ENCODE results near the gene CD151.

The CD151 gene

DNA sequence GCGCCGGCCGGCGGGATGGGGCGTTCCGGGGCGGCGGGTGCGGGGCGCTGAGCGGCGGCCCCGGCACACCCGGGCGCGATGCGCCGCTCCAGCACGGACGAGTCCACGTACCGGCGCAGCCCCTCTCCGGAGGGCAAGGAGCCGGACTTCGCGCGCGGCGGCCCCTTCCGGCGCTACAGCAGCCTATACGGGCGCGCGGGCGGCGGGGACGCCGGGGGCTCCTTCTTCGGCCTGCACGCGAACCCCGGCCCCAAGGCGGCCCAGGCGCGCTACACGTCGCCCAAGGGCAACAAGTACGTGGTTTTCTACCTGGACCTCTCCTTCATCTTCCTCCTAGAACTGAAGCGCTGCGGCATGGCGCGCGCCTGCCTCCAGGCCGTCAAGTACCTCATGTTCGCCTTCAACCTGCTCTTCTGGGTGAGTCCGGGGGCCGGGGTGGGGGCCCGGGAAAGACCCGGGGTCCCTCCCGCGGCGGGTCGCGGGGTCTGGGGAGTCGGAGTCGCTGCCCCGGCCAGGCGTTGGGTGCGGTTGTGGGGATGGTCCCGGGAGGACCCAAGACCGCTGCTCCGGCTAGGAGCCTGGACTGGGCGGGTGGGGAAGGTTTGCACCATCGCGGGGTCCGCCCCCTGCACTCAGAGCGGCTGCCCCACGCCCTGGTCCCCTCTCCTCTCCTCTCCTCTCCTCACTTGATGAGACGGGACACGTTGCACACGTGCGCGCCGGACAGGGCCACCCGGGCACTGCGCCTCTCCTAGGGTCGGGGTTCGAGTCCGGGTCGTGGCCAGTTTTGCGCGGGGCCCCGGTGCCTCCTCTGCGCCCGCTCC, 17.4 kb downstream of the CD151 start:
- no peak for DNase-seq (ENCODE audit: insufficient read length)
- no peak for FAIRE-seq
- TF ChIP-seq POLR2AphosphoS5 (IDR thresholded peaks at IDR 0.05; ENCODE audit: low read depth, low read length), result no peak
- TF ChIP-seq TAF1 (IDR thresholded peaks at IDR 0.05; ENCODE audit: borderline replicate concordance, low read depth, low read length), result no peak
- no peak for TF ChIP-seq POLR2A (IDR thresholded peaks at IDR 0.05; ENCODE audit: low read depth, low read length)

GRCh38 chr11:850775-851763, 18.3 kb downstream of the CD151 start:
- TF ChIP-seq TAF1 (IDR thresholded peaks at IDR 0.05; ENCODE audit: borderline replicate concordance, low read depth, low read length) (no peak), POLR2A (IDR thresholded peaks at IDR 0.05; ENCODE audit: low read depth, low read length) (no peak), POLR2AphosphoS5 (IDR thresholded peaks at IDR 0.05; ENCODE audit: low read depth, low read length) (no peak)
- DNase-seq (ENCODE audit: insufficient read length) (no peak), FAIRE-seq (no peak)

- DNase-seq (ENCODE audit: insufficient read length), result no peak
- FAIRE-seq, result no peak
- TF ChIP-seq POLR2A (IDR thresholded peaks at IDR 0.05; ENCODE audit: low read depth, low read length), result no peak
- TF ChIP-seq TAF1 (IDR thresholded peaks at IDR 0.05; ENCODE audit: borderline replicate concordance, low read depth, low read length), result no peak
These were observed 20.0 kb downstream of the CD151 start for GRCh38 chr11:852762-853161.

- FAIRE-seq (no peak), DNase-seq (ENCODE audit: insufficient read length) (no peak)
- TF ChIP-seq POLR2A (IDR thresholded peaks at IDR 0.05; ENCODE audit: low read depth, low read length) (no peak), POLR2AphosphoS5 (IDR thresholded peaks at IDR 0.05; ENCODE audit: low read depth, low read length) (no peak), TAF1 (IDR thresholded peaks at IDR 0.05; ENCODE audit: borderline replicate concordance, low read depth, low read length) (no peak)
These were observed 21.1 kb downstream of the CD151 start for GRCh38 chr11:853682-854448.

DNA sequence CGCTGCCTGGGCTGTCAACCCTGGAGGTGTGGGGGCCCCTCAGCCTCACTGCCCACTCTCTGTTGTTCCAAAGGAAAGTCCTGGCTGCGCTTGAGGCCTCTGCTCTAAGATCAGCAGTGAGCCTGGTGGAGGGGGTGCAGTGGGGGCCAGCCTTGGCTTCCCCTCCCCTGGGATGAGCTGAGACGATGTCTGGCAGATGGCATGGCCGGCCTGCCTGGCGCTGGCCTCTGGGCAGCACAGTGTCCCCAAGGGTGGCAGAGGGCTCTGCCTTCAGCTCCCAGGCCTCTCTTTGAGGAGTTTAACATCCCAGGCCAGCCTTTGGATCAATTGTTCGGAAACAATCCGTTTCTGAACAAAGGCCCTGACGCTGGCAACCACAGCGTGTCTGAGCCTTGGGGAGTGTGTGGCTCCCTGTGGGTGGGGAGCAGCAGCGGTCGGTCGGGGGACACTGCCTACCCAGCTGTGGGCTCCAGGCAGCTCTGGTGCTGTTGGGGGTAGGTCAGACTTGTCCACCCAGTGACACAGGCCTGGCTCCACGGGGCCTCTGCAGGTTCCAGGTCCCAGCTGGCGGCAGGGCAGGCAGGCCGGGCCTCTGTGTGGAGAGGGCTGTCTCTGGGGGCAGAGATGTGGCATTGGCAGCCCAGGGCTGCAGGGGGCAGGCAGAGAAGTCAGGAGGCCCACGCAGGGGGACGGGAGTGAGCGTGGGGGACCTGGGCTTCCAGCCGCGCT, 22.0 kb downstream of the CD151 start:
- FAIRE-seq, result no peak
- TF ChIP-seq POLR2A (IDR thresholded peaks at IDR 0.05; ENCODE audit: low read depth, low read length) (no peak), TAF1 (IDR thresholded peaks at IDR 0.05; ENCODE audit: borderline replicate concordance, low read depth, low read length) (no peak), POLR2AphosphoS5 (IDR thresholded peaks at IDR 0.05; ENCODE audit: low read depth, low read length) (no peak)
- DNase-seq (ENCODE audit: insufficient read length), result no peak

DNA sequence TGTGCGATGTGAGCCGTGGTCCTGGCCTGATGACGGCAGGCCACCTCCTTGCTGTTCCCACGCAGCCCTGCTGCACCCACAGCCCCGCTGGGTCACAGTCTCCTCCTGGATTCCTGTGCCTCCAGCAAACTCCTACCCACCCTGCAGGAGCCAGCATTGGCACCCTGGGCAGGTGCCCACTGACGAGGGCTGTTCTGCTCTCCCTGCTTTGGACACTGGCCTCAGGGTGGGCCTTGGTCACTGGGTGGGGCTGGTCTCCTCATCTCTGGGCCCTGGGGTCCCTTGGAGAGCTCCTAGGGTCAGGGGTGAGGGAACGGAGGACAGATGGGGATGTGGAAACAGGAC, 22.6 kb downstream of the CD151 start:
- no peak for DNase-seq (ENCODE audit: insufficient read length)
- TF ChIP-seq POLR2A (IDR thresholded peaks at IDR 0.05; ENCODE audit: low read depth, low read length) (no peak), TAF1 (IDR thresholded peaks at IDR 0.05; ENCODE audit: borderline replicate concordance, low read depth, low read length) (no peak), POLR2AphosphoS5 (IDR thresholded peaks at IDR 0.05; ENCODE audit: low read depth, low read length) (no peak)
- FAIRE-seq, result no peak

- TF ChIP-seq POLR2AphosphoS5 (IDR thresholded peaks at IDR 0.05; ENCODE audit: low read depth, low read length), result no peak
- TF ChIP-seq POLR2A (IDR thresholded peaks at IDR 0.05; ENCODE audit: low read depth, low read length), result no peak
- TF ChIP-seq TAF1 (IDR thresholded peaks at IDR 0.05; ENCODE audit: borderline replicate concordance, low read depth, low read length), result no peak
- FAIRE-seq (no peak), DNase-seq (ENCODE audit: insufficient read length) (no peak)
These were observed 23.0 kb downstream of the CD151 start for GRCh38 chr11:855796-856195.

GRCh38 chr11:856397-856796, 23.6 kb downstream of the CD151 start:
- FAIRE-seq (no peak), DNase-seq (ENCODE audit: insufficient read length) (no peak)
- TF ChIP-seq POLR2A (IDR thresholded peaks at IDR 0.05; ENCODE audit: low read depth, low read length) (no peak), TAF1 (IDR thresholded peaks at IDR 0.05; ENCODE audit: borderline replicate concordance, low read depth, low read length) (no peak), POLR2AphosphoS5 (IDR thresholded peaks at IDR 0.05; ENCODE audit: low read depth, low read length) (no peak)

DNA sequence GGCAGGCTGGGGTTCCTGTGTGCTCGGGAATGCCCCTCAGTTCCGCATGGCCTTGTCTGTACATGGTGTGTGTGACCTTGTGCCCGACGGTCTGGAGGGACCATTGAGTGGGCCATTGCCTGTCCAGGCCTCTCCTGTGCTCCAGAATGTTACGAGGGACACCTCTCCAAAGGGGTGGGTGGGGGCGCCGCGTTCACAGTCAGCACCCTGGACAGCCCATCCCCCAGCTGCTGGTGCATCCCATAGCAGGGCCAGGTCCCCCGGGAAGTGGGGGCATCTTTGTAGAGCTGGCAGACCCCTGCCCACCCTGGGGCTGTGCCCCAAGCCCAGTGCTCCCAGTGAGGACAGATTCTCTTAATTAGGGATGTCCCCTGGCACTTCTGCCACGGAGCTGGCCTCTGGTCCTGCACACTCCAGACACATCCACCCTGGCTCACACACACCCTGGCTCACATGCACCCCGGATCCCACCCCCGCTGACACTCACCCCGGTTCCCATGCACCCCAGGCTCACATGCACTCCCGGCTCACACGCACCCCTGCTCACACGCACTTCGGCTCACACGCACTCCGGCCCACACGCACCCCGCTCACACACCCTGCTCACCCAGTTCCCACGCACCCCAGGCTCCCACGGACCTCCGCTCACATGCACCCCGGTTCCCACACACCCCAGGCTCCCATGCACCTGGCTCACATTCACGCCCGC, 25.5 kb downstream of the CD151 start:
- TF ChIP-seq TAF1 (IDR thresholded peaks at IDR 0.05; ENCODE audit: borderline replicate concordance, low read depth, low read length), result no peak
- no peak for TF ChIP-seq POLR2A (IDR thresholded peaks at IDR 0.05; ENCODE audit: low read depth, low read length)
- no peak for TF ChIP-seq POLR2AphosphoS5 (IDR thresholded peaks at IDR 0.05; ENCODE audit: low read depth, low read length)
- DNase-seq (ENCODE audit: insufficient read length) (no peak), FAIRE-seq (no peak)

DNA sequence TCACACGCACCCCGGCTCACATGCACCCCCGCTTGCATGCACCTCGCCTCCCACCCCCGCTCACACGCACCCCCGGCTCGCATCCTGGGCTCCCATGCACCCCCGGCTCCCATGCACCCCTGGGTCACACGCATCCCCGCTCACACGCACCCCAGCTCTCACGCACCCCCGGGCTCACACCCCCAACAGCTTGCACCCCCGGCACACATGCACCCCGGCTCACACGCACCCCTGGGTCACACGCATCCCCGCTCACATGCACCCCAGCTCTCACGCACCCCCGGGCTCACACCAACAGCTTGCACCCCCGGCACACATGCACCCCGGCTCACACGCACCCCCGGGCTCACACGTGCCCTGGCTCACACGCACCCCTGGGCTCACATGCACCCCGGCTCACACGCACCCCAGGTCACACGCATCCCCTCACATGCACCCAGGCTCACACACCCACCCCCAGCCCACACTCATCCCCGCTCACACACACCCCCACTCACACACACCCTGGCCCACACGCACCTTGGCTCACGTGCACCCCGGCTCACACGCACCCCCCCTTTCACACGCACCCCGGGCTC, 26.1 kb downstream of the CD151 start:
- TF ChIP-seq POLR2A (IDR thresholded peaks at IDR 0.05; ENCODE audit: low read depth, low read length) (no peak), TAF1 (IDR thresholded peaks at IDR 0.05; ENCODE audit: borderline replicate concordance, low read depth, low read length) (no peak), POLR2AphosphoS5 (IDR thresholded peaks at IDR 0.05; ENCODE audit: low read depth, low read length) (no peak)
- DNase-seq (ENCODE audit: insufficient read length) (no peak), FAIRE-seq (no peak)
